Lung (tissue), 12 donors: ENCODE measurements around the gene ZNF488. TPM values are rescaled to one million over a fixed set of nuclear protein-coding genes. Genes with fewer than 3 reads are reported as not detected.

Experiments
- ATAC-seq: fragments of 200-7000 bp; cut with Tn5 transposase; one replicate; pipeline ENCODE4 v1.9.1; 2020; ENCODE audit warnings: moderate number of reproducible peaks; ENCODE audit not compliant: insufficient read depth, low FRiP score
- DNase-seq, 3 donors: peaks; one replicate each; pipeline ENCODE4 v3.0.0-alpha.2; 2013 to 2017
- H3K27ac ChIP-seq, 2 donors: one replicate each; pipeline ENCODE4 v1.5.1; 2013; ENCODE audit warnings: mild to moderate bottlenecking in 2 of 2, moderate library complexity in 2 of 2, control low read depth in 1 of 2, inconsistent platforms in 1 of 2, low read depth in 1 of 2, low read length in 1 of 2
- H3K27me3 ChIP-seq, 3 donors: one replicate each; pipeline ENCODE4 v1.5.1; 2013; ENCODE audit warnings: low read length in 2 of 3; ENCODE audit not compliant: control insufficient read depth in 3 of 3, insufficient read depth in 3 of 3
- H3K36me3 ChIP-seq, 4 donors: one replicate each; pipeline ENCODE4 v1.5.1; 2013; ENCODE audit warnings: low read length in 4 of 4, mild to moderate bottlenecking in 1 of 4, moderate library complexity in 1 of 4; ENCODE audit not compliant: control insufficient read depth in 4 of 4, insufficient read depth in 4 of 4
- H3K4me1 ChIP-seq, 5 donors: one replicate each; pipeline ENCODE4 v1.5.1; 2013; ENCODE audit warnings: low read length in 5 of 5, mild to moderate bottlenecking in 2 of 5, moderate library complexity in 1 of 5; ENCODE audit not compliant: control insufficient read depth in 5 of 5, insufficient read depth in 5 of 5
- H3K4me3 ChIP-seq: one replicate; pipeline ENCODE4 v1.5.1; 2013; ENCODE audit warnings: mild to moderate bottlenecking, control low read depth, moderate library complexity
- H3K9ac ChIP-seq, 2 donors: one replicate each; pipeline ENCODE4 v1.5.1; 2013; ENCODE audit warnings: low read length in 2 of 2, control low read depth in 1 of 2; ENCODE audit not compliant: insufficient read depth in 1 of 2
- H3K9me3 ChIP-seq, 4 donors: one replicate each; pipeline ENCODE4 v1.5.1; 2013; ENCODE audit warnings: low read length in 3 of 4, mild to moderate bottlenecking in 1 of 4, moderate library complexity in 1 of 4; ENCODE audit not compliant: control insufficient read depth in 4 of 4, insufficient read depth in 3 of 4
- WGBS, 2 donors: extraction: QIAGEN DNeasy Blood & Tissue Kit; methylation state at CpG; one replicate each; pipeline ENCODE4 v1.1.7; 2013; 5-methylcytosine and 5-hydroxymethylcytosine counted together
- polyA plus RNA-seq, 2 donors: library from polyadenylated mRNA; stranded (reverse); fragments of 200-250 nt; gene quantifications; one replicate each; pipeline ENCODE4 v1.2.1, GENCODE V29; 2013
- total RNA-seq, 2 donors: library from RNA; depleted of rRNA in 1 of 2; stranded (reverse); fragments of >200 nt in 1 of 2; gene quantifications; one replicate each; pipeline ENCODE4 v1.2.1, GENCODE V29; 2014 to 2021
- TF ChIP-seq, protein P1 (sequence below): IDR thresholded peaks from 2 replicates; pipeline ENCODE4 v1.5.1; 2012; ENCODE audit warnings: mild to moderate bottlenecking; ENCODE audit errors: control extremely low read depth, extremely low read depth
- donor health status: control.
- donor health status: control.
- donor health status: Bipolar disorder and iron deficiency.
- donor health status: healthy.
- donor health status: DM: yes; HTN: yes; CAD: no.

Gene ZNF488
- total and polyA plus RNA-seq, 4 donors, result 0.15 to 0.64 (median 0.42) TPM

- no peak overlapping the region for H3K9ac ChIP-seq
- H3K4me1 ChIP-seq, result peaks cover 0 to 14% (median 3%) of the 10 kb centered on the region in 5 donors
- H3K27ac ChIP-seq, result no peak overlapping the region
- 96% methylated on average over 22 of the region's 22 CpGs for WGBS, 2 donors
- no peaks in the 10 kb centered on the region for H3K36me3 ChIP-seq
- no peaks in the 10 kb centered on the region for H3K27me3 ChIP-seq
- TF ChIP-seq, protein P1, sequence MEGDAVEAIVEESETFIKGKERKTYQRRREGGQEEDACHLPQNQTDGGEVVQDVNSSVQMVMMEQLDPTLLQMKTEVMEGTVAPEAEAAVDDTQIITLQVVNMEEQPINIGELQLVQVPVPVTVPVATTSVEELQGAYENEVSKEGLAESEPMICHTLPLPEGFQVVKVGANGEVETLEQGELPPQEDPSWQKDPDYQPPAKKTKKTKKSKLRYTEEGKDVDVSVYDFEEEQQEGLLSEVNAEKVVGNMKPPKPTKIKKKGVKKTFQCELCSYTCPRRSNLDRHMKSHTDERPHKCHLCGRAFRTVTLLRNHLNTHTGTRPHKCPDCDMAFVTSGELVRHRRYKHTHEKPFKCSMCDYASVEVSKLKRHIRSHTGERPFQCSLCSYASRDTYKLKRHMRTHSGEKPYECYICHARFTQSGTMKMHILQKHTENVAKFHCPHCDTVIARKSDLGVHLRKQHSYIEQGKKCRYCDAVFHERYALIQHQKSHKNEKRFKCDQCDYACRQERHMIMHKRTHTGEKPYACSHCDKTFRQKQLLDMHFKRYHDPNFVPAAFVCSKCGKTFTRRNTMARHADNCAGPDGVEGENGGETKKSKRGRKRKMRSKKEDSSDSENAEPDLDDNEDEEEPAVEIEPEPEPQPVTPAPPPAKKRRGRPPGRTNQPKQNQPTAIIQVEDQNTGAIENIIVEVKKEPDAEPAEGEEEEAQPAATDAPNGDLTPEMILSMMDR, result no peak
- no peaks in the 10 kb centered on the region for H3K9me3 ChIP-seq
- H3K4me3 ChIP-seq, result no peak overlapping the region
- no peak for DNase-seq
- no peak for ATAC-seq
These were observed 34.6 kb downstream of the ZNF488 start for GRCh38 chr10:47349516-47349915.

- H3K4me3 ChIP-seq, result no peak overlapping the region
- WGBS, 2 donors, result 93 to 94% methylated on average over 35 to 36 of the region's 36 CpGs
- no peaks in the 10 kb centered on the region for H3K9me3 ChIP-seq
- no peak overlapping the region for H3K9ac ChIP-seq
- H3K27me3 ChIP-seq, result no peaks in the 10 kb centered on the region
- no peak for DNase-seq
- TF ChIP-seq, protein P1, result no peak
- H3K27ac ChIP-seq, result no peak overlapping the region
- no peak for ATAC-seq
- no peaks in the 10 kb centered on the region for H3K36me3 ChIP-seq
- peaks cover 0 to 14% (median 3%) of the 10 kb centered on the region in 5 donors for H3K4me1 ChIP-seq
These were observed 35.2 kb downstream of the ZNF488 start for GRCh38 chr10:47348661-47349470.

GRCh38 chr10:47348138-47348651 lies 35.9 kb downstream of the ZNF488 start, which contains the start of gene RBP3:
Gene RBP3, plus strand, starts transcription at chr10:47348363. Its CDS starts 122 bp downstream, at chr10:47348485.
- WGBS, 2 donors, result 92 to 96% methylated on average over 5 of the region's 5 CpGs
- TF ChIP-seq, protein P1, result no peak

More at GRCh38 chr10:47348138-47348651, 35.9 kb downstream of the ZNF488 start, which contains the start of gene RBP3:
- peaks cover 0 to 14% (median 3%) of the 10 kb centered on the region in 5 donors for H3K4me1 ChIP-seq
- H3K4me3 ChIP-seq, result no peak within 1 kb of the TSS
- no peaks in the 10 kb centered on the region for H3K9me3 ChIP-seq
- H3K9ac ChIP-seq, result no peak within 1 kb of the TSS
- ATAC-seq (no peak), DNase-seq (no peak)
- no peaks in the 10 kb centered on the region for H3K36me3 ChIP-seq
- no peaks in the 10 kb centered on the region for H3K27me3 ChIP-seq
- H3K27ac ChIP-seq, result peak within 1 kb of the TSS in 1 of 2 donors; percentile 44
